GM21529 (cell line): ENCODE measurements around the gene FIGNL1.

Source experiments
- ATAC-seq: cut with Tn5 transposase; IDR thresholded peaks from one replicate; pipeline ENCODE4 v1.9.1; 2021; ENCODE audit not compliant: unreplicated experiment

FIGNL1 gene

GRCh38 chr7:50449881-50450589 lies at the start of gene FIGNL1:
FIGNL1 (minus strand) TSS chr7:50450350; CDS start chr7:50447287, 3,063 bp downstream.
- ATAC-seq, result peak; percentile 82

GRCh38 chr7:50499092-50499491 lies 48.9 kb upstream of the FIGNL1 start:
- no peak for ATAC-seq

- ATAC-seq, result no peak
These were observed 47.8 kb upstream of the FIGNL1 start for GRCh38 chr7:50497968-50498367.

- ATAC-seq, result no peak
These were observed 47.0 kb upstream of the FIGNL1 start for GRCh38 chr7:50497068-50497642.

- ATAC-seq, result no peak
These were observed 46.4 kb upstream of the FIGNL1 start for GRCh38 chr7:50496569-50496968.

- ATAC-seq, result no peak
These were observed 45.6 kb upstream of the FIGNL1 start for GRCh38 chr7:50495746-50496145.

- ATAC-seq, result no peak
These were observed 42.8 kb upstream of the FIGNL1 start for GRCh38 chr7:50492770-50493519.

GRCh38 chr7:50491943-50492342 lies 41.8 kb upstream of the FIGNL1 start:
- no peak for ATAC-seq

GRCh38 chr7:50491209-50491608 lies 41.1 kb upstream of the FIGNL1 start:
- ATAC-seq, result no peak

- ATAC-seq, result no peak
These were observed 38.2 kb upstream of the FIGNL1 start for GRCh38 chr7:50488379-50488778.

- no peak for ATAC-seq
These were observed 36.4 kb upstream of the FIGNL1 start for GRCh38 chr7:50486512-50486911.

GRCh38 chr7:50481867-50482266 lies 31.7 kb upstream of the FIGNL1 start:
- no peak for ATAC-seq

GRCh38 chr7:50480797-50481196 lies 30.6 kb upstream of the FIGNL1 start:
- ATAC-seq, result no peak

GRCh38 chr7:50479743-50480517 lies 29.8 kb upstream of the FIGNL1 start:
- no peak for ATAC-seq

GRCh38 chr7:50477640-50478039 lies 27.5 kb upstream of the FIGNL1 start:
- ATAC-seq, result no peak

GRCh38 chr7:50476953-50477625 lies 26.9 kb upstream of the FIGNL1 start:
- no peak for ATAC-seq

- peak; percentile 79 for ATAC-seq
These were observed 25.2 kb upstream of the FIGNL1 start for GRCh38 chr7:50475340-50475739.

GRCh38 chr7:50474382-50475160 lies 24.4 kb upstream of the FIGNL1 start:
- ATAC-seq, result no peak

GRCh38 chr7:50473531-50473930 lies 23.4 kb upstream of the FIGNL1 start:
- no peak for ATAC-seq

GRCh38 chr7:50472427-50472826 lies 22.3 kb upstream of the FIGNL1 start:
- ATAC-seq, result no peak
